Neural cell (in vitro differentiated cells): ENCODE measurements around the gene STARD7. TPM values are rescaled to one million over a fixed set of nuclear protein-coding genes. Genes with fewer than 3 reads are reported as not detected.

Experiments
- H2AFZ ChIP-seq: fragments of 200-600, 300-800 bp; sonication (generic), shearing (Covaris generic); 2 replicates; pipeline ENCODE4 v1.6.0; 2014; ENCODE audit warnings: low read depth, mild to moderate bottlenecking, antibody characterized with exemption, low read length, moderate library complexity
- H3F3A ChIP-seq: fragments of 200-600 bp; shearing (Covaris generic); 2 replicates; pipeline ENCODE4 v1.6.1; 2016; ENCODE audit warnings: mild to moderate bottlenecking, moderate library complexity, mixed read lengths, antibody characterized with exemption, low read length; ENCODE audit not compliant: insufficient read depth, poor library complexity, severe bottlenecking
- H3K27ac ChIP-seq: fragments of 200-600, 300-800 bp; sonication (generic), shearing (Covaris generic); 2 replicates; pipeline ENCODE4 v1.5.1; 2014; ENCODE audit warnings: mild to moderate bottlenecking, low read length, moderate library complexity
- H3K27me3 ChIP-seq: fragments of 300-800, 200-600 bp; sonication (generic), shearing (Covaris generic); 2 replicates; pipeline ENCODE4 v1.6.0; 2014; ENCODE audit warnings: mild to moderate bottlenecking, low read depth, low read length, moderate library complexity; ENCODE audit not compliant: insufficient read depth
- H3K36me3 ChIP-seq: fragments of 300-800, 200-600 bp; sonication (generic), shearing (Covaris generic); 2 replicates; pipeline ENCODE4 v1.5.1; 2014; ENCODE audit warnings: mild to moderate bottlenecking, antibody characterized with exemption, low read length, moderate library complexity; ENCODE audit not compliant: insufficient read depth
- H3K4me2 ChIP-seq: fragments of 300-800, 200-600 bp; sonication (generic), shearing (Covaris generic); 2 replicates; pipeline ENCODE4 v1.6.0; 2014; ENCODE audit warnings: mild to moderate bottlenecking, low read length
- H3K4me3 ChIP-seq: fragments of 300-800, 200-600 bp; sonication (generic), shearing (Covaris generic); 2 replicates; pipeline ENCODE4 v1.5.1; 2014; ENCODE audit warnings: mild to moderate bottlenecking, low read length, moderate library complexity
- H3K79me2 ChIP-seq: fragments of 200-600 bp; shearing (Covaris generic); replicated peaks from 2 replicates; pipeline ENCODE4 v1.6.0; 2014; ENCODE audit warnings: mild to moderate bottlenecking, low read length, moderate library complexity; ENCODE audit not compliant: insufficient read depth
- H3K9ac ChIP-seq: fragments of 300-800, 200-600 bp; sonication (generic), shearing (Covaris generic); 2 replicates; pipeline ENCODE4 v1.6.1; 2016; ENCODE audit warnings: mild to moderate bottlenecking, low read length, mixed read lengths
- H3K9me2 ChIP-seq: fragments of 200-600 bp; shearing (Covaris generic); 2 replicates; pipeline ENCODE4 v1.6.1; 2016; ENCODE audit warnings: mild to moderate bottlenecking, low read length, mixed read lengths; ENCODE audit not compliant: insufficient read depth
- H3K9me3 ChIP-seq: fragments of 200-600, 300-800 bp; sonication (generic), shearing (Covaris generic); 2 replicates; pipeline ENCODE4 v1.6.1; 2016; ENCODE audit warnings: mild to moderate bottlenecking, mixed run types, low read length, moderate library complexity, mixed read lengths
- H4K20me1 ChIP-seq: fragments of 200-600 bp; shearing (Covaris generic); 2 replicates; pipeline ENCODE4 v1.6.1; 2016; ENCODE audit warnings: mild to moderate bottlenecking, mixed run types; ENCODE audit not compliant: insufficient read depth
- EP300 ChIP-seq: fragments of 450-650 bp; conservative IDR thresholded peaks from 2 replicates; pipeline ENCODE4 v1.6.1; 2014; ENCODE audit warnings: antibody characterized with exemption, mild to moderate bottlenecking, moderate library complexity; ENCODE audit not compliant: poor library complexity, severe bottlenecking
- EZH2 ChIP-seq: fragments of 200-600, 300-800 bp; shearing (Covaris generic), sonication (generic); IDR thresholded peaks from 2 replicates; pipeline ENCODE4 v1.6.1; 2014; ENCODE audit warnings: antibody characterized with exemption, low read length, borderline replicate concordance, mild to moderate bottlenecking; ENCODE audit not compliant: insufficient read depth, poor library complexity, severe bottlenecking
- MXI1 ChIP-seq: fragments of 450-650 bp; conservative IDR thresholded peaks from 2 replicates; pipeline ENCODE4 v1.6.1; 2014; ENCODE audit warnings: antibody characterized with exemption, mild to moderate bottlenecking; ENCODE audit not compliant: poor library complexity, severe bottlenecking
- POLR2AphosphoS5 ChIP-seq: IDR thresholded peaks from 2 replicates; pipeline ENCODE4 v1.6.1; 2012
- RAD21 ChIP-seq: fragments of 450-650 bp; conservative IDR thresholded peaks from 2 replicates; pipeline ENCODE4 v1.6.1; 2014; ENCODE audit warnings: antibody characterized with exemption, mild to moderate bottlenecking, moderate library complexity
- SMC3 ChIP-seq: fragments of 450-650 bp; conservative IDR thresholded peaks from 2 replicates; pipeline ENCODE4 v1.6.1; 2014; ENCODE audit warnings: antibody characterized with exemption, mild to moderate bottlenecking, moderate library complexity; ENCODE audit not compliant: poor library complexity
- TAF1 ChIP-seq: IDR thresholded peaks from 2 replicates; pipeline ENCODE4 v1.6.1; 2012; ENCODE audit warnings: low read depth
- polyA plus RNA-seq: library from polyadenylated mRNA; depleted of rRNA; stranded (reverse); fragments of >200 nt; gene quantifications from 2 replicates; pipeline ENCODE4 v1.2.3, GENCODE V29; 2014
- TF ChIP-seq, protein P1 (sequence below): fragments of 450-650 bp; IDR thresholded peaks from 2 replicates; pipeline ENCODE4 v1.5.1; 2014; ENCODE audit warnings: antibody characterized with exemption, mild to moderate bottlenecking, moderate library complexity; ENCODE audit not compliant: poor library complexity, severe bottlenecking
- TF ChIP-seq, protein P2 (sequence below): IDR thresholded peaks from 2 replicates; pipeline ENCODE4 v1.6.1; 2012; ENCODE audit warnings: borderline replicate concordance

STARD7 gene
- polyA plus RNA-seq, 1 donor from 2014 or later: 155 TPM

DNA sequence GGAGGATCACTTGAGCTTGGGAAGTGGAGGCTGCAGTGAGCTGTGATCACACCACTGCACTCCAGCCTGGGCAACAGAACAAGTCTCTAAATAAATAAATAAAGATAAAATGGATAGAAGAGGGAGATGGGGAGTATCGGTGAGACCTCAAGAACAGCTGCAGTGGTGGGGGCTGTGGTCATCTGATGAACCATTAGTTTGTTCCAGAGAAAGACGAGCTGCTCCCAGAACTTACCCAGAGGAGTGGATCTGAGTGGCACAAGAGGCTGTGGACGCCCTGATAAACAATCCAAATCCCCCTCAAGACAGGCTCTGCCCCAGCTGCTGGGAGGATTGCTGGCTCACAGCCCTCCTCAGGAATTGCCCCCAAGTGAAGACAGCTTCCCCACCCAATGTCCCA lies 30.5 kb upstream of the STARD7 start:
- no peak overlapping the region for H3K27ac ChIP-seq
- no peak overlapping the region for H3K9ac ChIP-seq
- H3K4me3 ChIP-seq: no peak overlapping the region
- H3K79me2 ChIP-seq: no peaks in the 10 kb centered on the region
- TF ChIP-seq SMC3: no peak
- TF ChIP-seq RAD21: no peak
- TF ChIP-seq, protein P1, sequence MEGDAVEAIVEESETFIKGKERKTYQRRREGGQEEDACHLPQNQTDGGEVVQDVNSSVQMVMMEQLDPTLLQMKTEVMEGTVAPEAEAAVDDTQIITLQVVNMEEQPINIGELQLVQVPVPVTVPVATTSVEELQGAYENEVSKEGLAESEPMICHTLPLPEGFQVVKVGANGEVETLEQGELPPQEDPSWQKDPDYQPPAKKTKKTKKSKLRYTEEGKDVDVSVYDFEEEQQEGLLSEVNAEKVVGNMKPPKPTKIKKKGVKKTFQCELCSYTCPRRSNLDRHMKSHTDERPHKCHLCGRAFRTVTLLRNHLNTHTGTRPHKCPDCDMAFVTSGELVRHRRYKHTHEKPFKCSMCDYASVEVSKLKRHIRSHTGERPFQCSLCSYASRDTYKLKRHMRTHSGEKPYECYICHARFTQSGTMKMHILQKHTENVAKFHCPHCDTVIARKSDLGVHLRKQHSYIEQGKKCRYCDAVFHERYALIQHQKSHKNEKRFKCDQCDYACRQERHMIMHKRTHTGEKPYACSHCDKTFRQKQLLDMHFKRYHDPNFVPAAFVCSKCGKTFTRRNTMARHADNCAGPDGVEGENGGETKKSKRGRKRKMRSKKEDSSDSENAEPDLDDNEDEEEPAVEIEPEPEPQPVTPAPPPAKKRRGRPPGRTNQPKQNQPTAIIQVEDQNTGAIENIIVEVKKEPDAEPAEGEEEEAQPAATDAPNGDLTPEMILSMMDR: no peak
- TF ChIP-seq, protein P2, sequence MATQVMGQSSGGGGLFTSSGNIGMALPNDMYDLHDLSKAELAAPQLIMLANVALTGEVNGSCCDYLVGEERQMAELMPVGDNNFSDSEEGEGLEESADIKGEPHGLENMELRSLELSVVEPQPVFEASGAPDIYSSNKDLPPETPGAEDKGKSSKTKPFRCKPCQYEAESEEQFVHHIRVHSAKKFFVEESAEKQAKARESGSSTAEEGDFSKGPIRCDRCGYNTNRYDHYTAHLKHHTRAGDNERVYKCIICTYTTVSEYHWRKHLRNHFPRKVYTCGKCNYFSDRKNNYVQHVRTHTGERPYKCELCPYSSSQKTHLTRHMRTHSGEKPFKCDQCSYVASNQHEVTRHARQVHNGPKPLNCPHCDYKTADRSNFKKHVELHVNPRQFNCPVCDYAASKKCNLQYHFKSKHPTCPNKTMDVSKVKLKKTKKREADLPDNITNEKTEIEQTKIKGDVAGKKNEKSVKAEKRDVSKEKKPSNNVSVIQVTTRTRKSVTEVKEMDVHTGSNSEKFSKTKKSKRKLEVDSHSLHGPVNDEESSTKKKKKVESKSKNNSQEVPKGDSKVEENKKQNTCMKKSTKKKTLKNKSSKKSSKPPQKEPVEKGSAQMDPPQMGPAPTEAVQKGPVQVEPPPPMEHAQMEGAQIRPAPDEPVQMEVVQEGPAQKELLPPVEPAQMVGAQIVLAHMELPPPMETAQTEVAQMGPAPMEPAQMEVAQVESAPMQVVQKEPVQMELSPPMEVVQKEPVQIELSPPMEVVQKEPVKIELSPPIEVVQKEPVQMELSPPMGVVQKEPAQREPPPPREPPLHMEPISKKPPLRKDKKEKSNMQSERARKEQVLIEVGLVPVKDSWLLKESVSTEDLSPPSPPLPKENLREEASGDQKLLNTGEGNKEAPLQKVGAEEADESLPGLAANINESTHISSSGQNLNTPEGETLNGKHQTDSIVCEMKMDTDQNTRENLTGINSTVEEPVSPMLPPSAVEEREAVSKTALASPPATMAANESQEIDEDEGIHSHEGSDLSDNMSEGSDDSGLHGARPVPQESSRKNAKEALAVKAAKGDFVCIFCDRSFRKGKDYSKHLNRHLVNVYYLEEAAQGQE: no peak
- TF ChIP-seq EZH2: no peak
- no peak for TF ChIP-seq TAF1
- TF ChIP-seq POLR2AphosphoS5: no peak
- no peak for TF ChIP-seq EP300
- TF ChIP-seq MXI1: no peak
- no peaks in the 10 kb centered on the region for H3F3A ChIP-seq
- H2AFZ ChIP-seq: no peak overlapping the region
- no peaks in the 10 kb centered on the region for H3K9me2 ChIP-seq
- H3K36me3 ChIP-seq: no peaks in the 10 kb centered on the region
- H3K27me3 ChIP-seq: no peaks in the 10 kb centered on the region
- H3K4me2 ChIP-seq: no peak overlapping the region
- no peaks in the 10 kb centered on the region for H3K9me3 ChIP-seq
- no peaks in the 10 kb centered on the region for H4K20me1 ChIP-seq

DNA sequence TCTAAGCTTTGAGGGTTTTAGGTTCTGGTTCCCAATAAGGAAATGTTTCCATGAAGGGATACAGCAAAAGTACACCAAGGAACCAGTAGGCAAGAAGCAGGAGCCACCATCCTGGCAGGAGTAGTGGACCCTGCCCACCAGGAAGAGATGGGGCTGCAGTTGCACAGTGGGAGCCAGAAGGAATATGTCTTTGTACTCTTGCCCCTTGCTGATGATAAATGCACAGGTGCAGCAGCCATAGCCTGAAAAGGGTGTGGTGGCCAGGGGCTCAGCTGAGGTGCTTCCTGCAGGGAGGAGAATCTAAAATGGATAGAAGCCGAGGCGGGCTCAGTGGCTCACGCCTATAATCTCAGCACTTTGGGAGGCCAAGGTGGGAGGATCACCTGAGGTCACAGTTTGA lies 29.6 kb upstream of the STARD7 start:
- Histone ChIP-seq H3K4me3 (no peak overlapping the region), H3K79me2 (no peaks in the 10 kb centered on the region), H3K9me3 (no peaks in the 10 kb centered on the region), H2AFZ (no peak overlapping the region), H3K27ac (no peak overlapping the region), H3K9ac (no peak overlapping the region), H4K20me1 (no peaks in the 10 kb centered on the region), H3K36me3 (no peaks in the 10 kb centered on the region), H3F3A (no peaks in the 10 kb centered on the region), H3K27me3 (no peaks in the 10 kb centered on the region), H3K4me2 (no peak overlapping the region), H3K9me2 (no peaks in the 10 kb centered on the region)
- TF ChIP-seq, protein P1: no peak
- TF ChIP-seq MXI1 (no peak), RAD21 (no peak)
